GM12878 (cell line): Measurements from ENCODE around the gene SUGCT.

ENCODE experiments used
- CBFB ChIP-seq: IDR thresholded peaks from 2 replicates; pipeline ENCODE4 v1.6.1; 2016; ENCODE audit warnings: antibody characterized with exemption, low read depth
- CTCF ChIP-seq, 3 experiments: IDR thresholded peaks in 2 of 3; conservative IDR thresholded peaks in 1 of 3; 2 replicates each; pipeline ENCODE4 v1.5.1; 2011; ENCODE audit warnings: low read depth in 3 of 3, low read length in 3 of 3, mild to moderate bottlenecking in 3 of 3, control low read depth in 2 of 3, moderate library complexity in 2 of 3, inconsistent platforms in 1 of 3, mixed read lengths in 1 of 3; ENCODE audit not compliant: control insufficient read depth in 2 of 3, insufficient read depth in 1 of 3; ENCODE audit errors: extremely low read depth in 1 of 3
- JUNB ChIP-seq: IDR thresholded peaks from 2 replicates; pipeline ENCODE4 v1.6.1; 2016; ENCODE audit warnings: antibody characterized with exemption, mild to moderate bottlenecking
- NFIC ChIP-seq: IDR thresholded peaks from 2 replicates; pipeline ENCODE4 v1.6.1; 2012; ENCODE audit warnings: low read depth, mild to moderate bottlenecking, inconsistent platforms, low read length, moderate library complexity
- POLR2A ChIP-seq: IDR thresholded peaks from 2 replicates; pipeline ENCODE4 v1.6.1; 2011; ENCODE audit warnings: low read depth, mild to moderate bottlenecking, low read length
- POLR2AphosphoS5 ChIP-seq: IDR thresholded peaks from 2 replicates; pipeline ENCODE4 v1.6.1; 2011; ENCODE audit warnings: mild to moderate bottlenecking, low read length, inconsistent platforms
- RAD21 ChIP-seq: IDR thresholded peaks from 2 replicates; pipeline ENCODE4 v1.6.1; 2011; ENCODE audit warnings: mild to moderate bottlenecking, low read depth, low read length, moderate library complexity; ENCODE audit not compliant: insufficient read depth
- RCOR1 ChIP-seq: conservative IDR thresholded peaks from 2 replicates; pipeline ENCODE4 v1.6.1; 2012; ENCODE audit warnings: low read depth, low read length, improper control_type of control experiment
- REST ChIP-seq: IDR thresholded peaks from 2 replicates; pipeline ENCODE4 v1.6.1; 2012; ENCODE audit warnings: mild to moderate bottlenecking, low read depth, low read length
- STAT3 ChIP-seq: IDR thresholded peaks from 2 replicates; pipeline ENCODE4 v1.6.1; 2011; ENCODE audit warnings: low read depth, low read length, improper control_type of control experiment
- ZNF24 ChIP-seq: fragments of 450-650 bp; IDR thresholded peaks from 2 replicates; pipeline ENCODE4 v1.6.1; 2017; ENCODE audit warnings: antibody characterized with exemption, mild to moderate bottlenecking
- ZSCAN29 ChIP-seq: fragments of 450-650 bp; IDR thresholded peaks from 2 replicates; pipeline ENCODE4 v1.6.1; 2017; ENCODE audit warnings: mild to moderate bottlenecking, moderate library complexity

- TF ChIP-seq CBFB (no peak), CTCF (IDR thresholded peaks at IDR 0.05 in 2 of 3, conservative IDR thresholded peaks at IDR 0.05 in 1 of 3; ENCODE audit: control insufficient read depth in 2 of 3, extremely low read depth in 1 of 3, insufficient read depth in 1 of 3, low read depth in 3 of 3, low read length in 3 of 3) (0 out of 6 replicates have a peak, but pooled peaks of 1 of the 3 experiments have one; percentile 7), STAT3 (no peak), JUNB (no peak), POLR2A (no peak), NFIC (no peak), POLR2AphosphoS5 (no peak), ZNF24 (no peak), RCOR1 (no peak), RAD21 (no peak), ZSCAN29 (no peak), REST (no peak)
Measured at GRCh38 chr7:40186586-40186985, 51.8 kb downstream of the SUGCT start.
